ENCODE data around the gene PIGB. TPM values are rescaled to one million over a fixed set of nuclear protein-coding genes. Genes with fewer than 3 reads are reported as not detected.

Gene PIGB
- total RNA-seq, 2 experiments from 2014 or later, result 29.8 to 31.2 TPM

- H3K9me3 Mint-ChIP-seq (ENCODE audit: low read depth), result no peaks in the 10 kb centered on the region
- ATAC-seq, result no peak
- H3K27me3 Mint-ChIP-seq, result no peaks in the 10 kb centered on the region
- DNase-seq, result no peak
- H3K4me1 Mint-ChIP-seq, result peaks cover 25% of the 10 kb centered on the region
- no peak overlapping the region for H3K27ac Mint-ChIP-seq
- peaks cover 30% of the 10 kb centered on the region for H3K36me3 Mint-ChIP-seq
- no peak overlapping the region for H3K4me3 Mint-ChIP-seq
- CTCF ChIA-PET, result interaction anchor here (1.1 kb wide), 1 partner anchor 117 kb away, joined by 4 read pairs; no protein-coding TSS in a partner anchor
Measured at GRCh38 chr15:55322467-55322866, 3.4 kb downstream of the PIGB start.

GRCh38 chr15:55327387-55327786 lies 8.4 kb downstream of the PIGB start:
- Mint-ChIP-seq H3K9me3 (ENCODE audit: low read depth) (no peaks in the 10 kb centered on the region), H3K36me3 (peaks cover 24% of the 10 kb centered on the region), H3K27me3 (no peaks in the 10 kb centered on the region), H3K4me3 (no peak overlapping the region), H3K4me1 (peaks cover 3% of the 10 kb centered on the region), H3K27ac (no peak overlapping the region)
- no peak for DNase-seq
- ATAC-seq, result no peak
- CTCF ChIA-PET, result no interaction called here

GRCh38 chr15:55334371-55334770 lies 15.3 kb downstream of the PIGB start:
- no peak for ATAC-seq
- CTCF ChIA-PET, result no interaction called here
- H3K27me3 Mint-ChIP-seq, result no peaks in the 10 kb centered on the region
- DNase-seq, result no peak
- no peaks in the 10 kb centered on the region for H3K4me1 Mint-ChIP-seq
- H3K9me3 Mint-ChIP-seq (ENCODE audit: low read depth), result no peaks in the 10 kb centered on the region
- H3K4me3 Mint-ChIP-seq, result no peak overlapping the region
- peaks cover 32% of the 10 kb centered on the region for H3K36me3 Mint-ChIP-seq
- no peak overlapping the region for H3K27ac Mint-ChIP-seq

- ATAC-seq (no peak), DNase-seq (no peak)
- Mint-ChIP-seq H3K4me3 (no peak overlapping the region), H3K27ac (no peak overlapping the region), H3K27me3 (no peaks in the 10 kb centered on the region), H3K4me1 (no peaks in the 10 kb centered on the region), H3K36me3 (peaks cover 37% of the 10 kb centered on the region), H3K9me3 (ENCODE audit: low read depth) (no peaks in the 10 kb centered on the region)
- CTCF ChIA-PET, result no interaction called here
Measured at GRCh38 chr15:55334997-55335396, 16.0 kb downstream of the PIGB start.

- Mint-ChIP-seq H3K27me3 (no peaks in the 10 kb centered on the region), H3K9me3 (ENCODE audit: low read depth) (no peaks in the 10 kb centered on the region), H3K4me3 (no peak overlapping the region), H3K36me3 (peaks cover 29% of the 10 kb centered on the region), H3K27ac (no peak overlapping the region), H3K4me1 (no peaks in the 10 kb centered on the region)
- ATAC-seq (no peak), DNase-seq (no peak)
- CTCF ChIA-PET, result interaction anchor here (1.6 kb wide), 1 partner anchor 71 kb away, joined by 3 read pairs; the partner anchor contains the start of genes CCPG1 and PIERCE2
Measured at GRCh38 chr15:55337160-55337559, 18.1 kb downstream of the PIGB start.

GRCh38 chr15:55343168-55343567 lies 24.1 kb downstream of the PIGB start:
- H3K9me3 Mint-ChIP-seq (ENCODE audit: low read depth), result no peaks in the 10 kb centered on the region
- H3K36me3 Mint-ChIP-seq, result peaks cover 33% of the 10 kb centered on the region
- no peak overlapping the region for H3K4me3 Mint-ChIP-seq
- H3K27ac Mint-ChIP-seq, result no peak overlapping the region
- CTCF ChIA-PET, result no interaction called here
- no peak for DNase-seq
- ATAC-seq, result no peak
- no peaks in the 10 kb centered on the region for H3K27me3 Mint-ChIP-seq
- H3K4me1 Mint-ChIP-seq, result no peaks in the 10 kb centered on the region

GRCh38 chr15:55344206-55344605 lies 25.2 kb downstream of the PIGB start:
- CTCF ChIA-PET, result no interaction called here
- Mint-ChIP-seq H3K4me3 (no peak overlapping the region), H3K27me3 (no peaks in the 10 kb centered on the region), H3K27ac (no peak overlapping the region), H3K36me3 (peaks cover 33% of the 10 kb centered on the region), H3K4me1 (no peaks in the 10 kb centered on the region), H3K9me3 (ENCODE audit: low read depth) (no peaks in the 10 kb centered on the region)
- no peak for DNase-seq
- ATAC-seq, result no peak

- ATAC-seq (no peak), DNase-seq (no peak)
- Mint-ChIP-seq H3K4me1 (no peaks in the 10 kb centered on the region), H3K27ac (no peak overlapping the region), H3K4me3 (no peak overlapping the region), H3K36me3 (peaks cover 37% of the 10 kb centered on the region), H3K9me3 (ENCODE audit: low read depth) (no peaks in the 10 kb centered on the region), H3K27me3 (no peaks in the 10 kb centered on the region)
- CTCF ChIA-PET, result no interaction called here
Measured at GRCh38 chr15:55348281-55348778, 29.3 kb downstream of the PIGB start.

- Mint-ChIP-seq H3K9me3 (ENCODE audit: low read depth) (no peaks in the 10 kb centered on the region), H3K36me3 (peaks cover 30% of the 10 kb centered on the region), H3K4me1 (no peaks in the 10 kb centered on the region), H3K4me3 (no peak overlapping the region), H3K27ac (no peak overlapping the region), H3K27me3 (no peaks in the 10 kb centered on the region)
- DNase-seq (no peak), ATAC-seq (no peak)
- CTCF ChIA-PET, result no interaction called here
Measured at GRCh38 chr15:55349282-55349681, 30.3 kb downstream of the PIGB start.

- H3K36me3 Mint-ChIP-seq, result peaks cover 30% of the 10 kb centered on the region
- no peaks in the 10 kb centered on the region for H3K27me3 Mint-ChIP-seq
- ATAC-seq (no peak), DNase-seq (no peak)
- no peak overlapping the region for H3K4me3 Mint-ChIP-seq
- H3K9me3 Mint-ChIP-seq (ENCODE audit: low read depth), result no peaks in the 10 kb centered on the region
- H3K27ac Mint-ChIP-seq, result no peak overlapping the region
- H3K4me1 Mint-ChIP-seq, result no peaks in the 10 kb centered on the region
- CTCF ChIA-PET, result no interaction called here
Measured at GRCh38 chr15:55353025-55353424, 34.0 kb downstream of the PIGB start.

GRCh38 chr15:55356985-55357585 lies 38.1 kb downstream of the PIGB start:
- Mint-ChIP-seq H3K4me1 (no peaks in the 10 kb centered on the region), H3K4me3 (no peak overlapping the region), H3K9me3 (ENCODE audit: low read depth) (no peaks in the 10 kb centered on the region), H3K36me3 (peaks cover 19% of the 10 kb centered on the region), H3K27me3 (no peaks in the 10 kb centered on the region), H3K27ac (no peak overlapping the region)
- CTCF ChIA-PET, result no interaction called here
- ATAC-seq (no peak), DNase-seq (no peak)

- Mint-ChIP-seq H3K4me3 (no peak overlapping the region), H3K36me3 (peaks cover 19% of the 10 kb centered on the region), H3K9me3 (ENCODE audit: low read depth) (no peaks in the 10 kb centered on the region), H3K27ac (no peak overlapping the region), H3K4me1 (no peaks in the 10 kb centered on the region), H3K27me3 (no peaks in the 10 kb centered on the region)
- DNase-seq (no peak), ATAC-seq (no peak)
- CTCF ChIA-PET, result no interaction called here
Measured at GRCh38 chr15:55357774-55358173, 38.8 kb downstream of the PIGB start.

- Mint-ChIP-seq H3K36me3 (peaks cover 19% of the 10 kb centered on the region), H3K27ac (no peak overlapping the region), H3K27me3 (no peaks in the 10 kb centered on the region), H3K9me3 (ENCODE audit: low read depth) (no peaks in the 10 kb centered on the region), H3K4me3 (no peak overlapping the region), H3K4me1 (no peaks in the 10 kb centered on the region)
- DNase-seq (no peak), ATAC-seq (no peak)
- CTCF ChIA-PET, result interaction anchor here (0.6 to 1.0 kb wide), 2 partner anchors 13 to 75 kb away, joined by 3 to 4 read pairs; no protein-coding TSS in a partner anchor
Measured at GRCh38 chr15:55358471-55358870, 39.4 kb downstream of the PIGB start.

GRCh38 chr15:55360256-55360655 lies 41.2 kb downstream of the PIGB start:
- H3K27me3 Mint-ChIP-seq, result no peaks in the 10 kb centered on the region
- no peaks in the 10 kb centered on the region for H3K9me3 Mint-ChIP-seq (ENCODE audit: low read depth)
- no peak overlapping the region for H3K4me3 Mint-ChIP-seq
- H3K27ac Mint-ChIP-seq, result no peak overlapping the region
- H3K4me1 Mint-ChIP-seq, result no peaks in the 10 kb centered on the region
- ATAC-seq (no peak), DNase-seq (no peak)
- CTCF ChIA-PET, result interaction anchor here (0.6 kb wide), 1 partner anchor 13 kb away, joined by 3 read pairs; no protein-coding TSS in a partner anchor
- H3K36me3 Mint-ChIP-seq, result peaks cover 20% of the 10 kb centered on the region

Data from activated CD8-positive, alpha-beta memory T cell treated with anti-CD3 and anti-CD28 coated beads, Interleukin-2, amount 10 ng/mL, durations not matched to agents 7 days and 5 days (primary cell).